HG02970 (cell line): ENCODE data around the gene EGLN3.
"Not testable (repeated sequence)": the region's sequence is repeated elsewhere in the genome, so short reads cannot be mapped to it uniquely, and the experiment has no call there.

Experiments
- ATAC-seq: cut with Tn5 transposase; IDR thresholded peaks from one replicate; pipeline ENCODE4 v1.9.1; 2021; ENCODE audit warnings: mild to moderate bottlenecking, moderate library complexity, moderate number of reproducible peaks; ENCODE audit not compliant: unreplicated experiment, low FRiP score

The EGLN3 gene

GRCh38 chr14:33940561-33941011 is 10.3 kb downstream of the EGLN3 start:
- no peak for ATAC-seq

GRCh38 chr14:33938131-33938949 is 12.5 kb downstream of the EGLN3 start:
- ATAC-seq = no peak

- no peak for ATAC-seq
Measured at GRCh38 chr14:33936391-33936790, 14.5 kb downstream of the EGLN3 start.

- ATAC-seq = no peak
Measured at GRCh38 chr14:33934938-33935337, 15.9 kb downstream of the EGLN3 start.

- no peak for ATAC-seq
Measured at GRCh38 chr14:33934043-33934750, 16.7 kb downstream of the EGLN3 start.

- ATAC-seq = no peak
Measured at GRCh38 chr14:33933386-33933933, 17.4 kb downstream of the EGLN3 start.

- no peak for ATAC-seq
Measured at GRCh38 chr14:33932576-33933345, 18.1 kb downstream of the EGLN3 start.

GRCh38 chr14:33932033-33932432 is 18.8 kb downstream of the EGLN3 start:
- ATAC-seq = no peak

GRCh38 chr14:33931461-33931860 is 19.4 kb downstream of the EGLN3 start:
- no peak for ATAC-seq

- no peak for ATAC-seq
Measured at GRCh38 chr14:33930439-33930838, 20.4 kb downstream of the EGLN3 start.

GRCh38 chr14:33929799-33930408 is 21.0 kb downstream of the EGLN3 start:
- no peak for ATAC-seq

- no peak for ATAC-seq
Measured at GRCh38 chr14:33928895-33929294, 22.0 kb downstream of the EGLN3 start.

GRCh38 chr14:33927944-33928343 is 22.9 kb downstream of the EGLN3 start:
- ATAC-seq = no peak

- not testable (repeated sequence) for ATAC-seq
Measured at GRCh38 chr14:33926967-33927366, 23.9 kb downstream of the EGLN3 start.

GRCh38 chr14:33925946-33926345 is 24.9 kb downstream of the EGLN3 start:
- ATAC-seq = no peak

- no peak for ATAC-seq
Measured at GRCh38 chr14:33925235-33925634, 25.6 kb downstream of the EGLN3 start.

- ATAC-seq = no peak
Measured at GRCh38 chr14:33924566-33925100, 26.2 kb downstream of the EGLN3 start.

- ATAC-seq = no peak
Measured at GRCh38 chr14:33922125-33922524, 28.7 kb downstream of the EGLN3 start.

GRCh38 chr14:33918256-33918655 is 32.6 kb downstream of the EGLN3 start:
- no peak for ATAC-seq

- ATAC-seq = no peak
Measured at GRCh38 chr14:33917661-33918060, 33.2 kb downstream of the EGLN3 start.
